HG03280 (cell line): ENCODE measurements around the gene TGM2.
A peak's percentile ranks its signal among the peaks of the same experiment; 100 is the strongest.

Experiments
- ATAC-seq: cut with Tn5 transposase; IDR thresholded peaks from one replicate; pipeline ENCODE4 v1.9.1; 2021; ENCODE audit warnings: mild to moderate bottlenecking, moderate library complexity; ENCODE audit not compliant: unreplicated experiment

The TGM2 gene

DNA sequence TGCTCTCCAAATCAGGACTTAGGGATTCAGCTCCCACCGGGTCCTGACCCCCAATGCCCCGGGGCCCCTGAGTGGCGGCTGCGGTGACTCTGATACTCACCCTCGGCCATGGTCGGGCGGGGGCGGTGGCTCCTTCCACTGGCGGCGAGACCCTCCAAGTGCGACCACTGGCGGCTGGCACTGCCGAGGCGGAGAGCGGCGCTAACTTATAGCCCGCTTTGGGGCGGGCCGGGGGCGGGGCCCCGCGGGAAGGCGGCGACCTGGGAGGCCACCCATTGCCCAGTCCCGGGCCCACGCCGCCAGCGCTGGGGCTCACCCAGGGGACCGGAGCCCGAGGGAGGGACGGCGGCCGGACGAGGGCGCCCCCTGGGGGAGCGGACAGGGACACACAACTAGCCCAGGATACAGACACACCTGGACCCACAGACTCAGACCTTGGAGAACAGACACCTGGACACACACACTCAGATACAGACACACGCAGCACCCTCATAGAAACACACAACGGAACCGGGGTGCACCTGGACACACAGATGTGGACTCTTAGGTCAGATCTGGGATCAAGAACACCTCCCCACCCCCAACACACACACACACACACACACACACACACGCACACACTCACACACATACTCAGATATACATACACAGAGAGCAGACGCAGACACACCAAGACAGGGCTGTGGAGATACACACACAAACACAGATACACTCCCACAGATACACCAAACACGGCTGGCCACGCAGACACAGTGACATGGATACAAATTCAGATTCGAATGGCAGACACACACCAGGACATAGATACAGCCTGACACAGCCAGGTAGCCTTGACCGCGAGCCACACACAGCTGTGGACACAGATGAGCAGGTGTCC is at the start of gene TGM2:
TGM2 (minus strand) TSS at position 182 of the 877 bp plus-strand sequence; CDS start at position 110, 72 bp downstream.
- ATAC-seq: peak; percentile 84

DNA sequence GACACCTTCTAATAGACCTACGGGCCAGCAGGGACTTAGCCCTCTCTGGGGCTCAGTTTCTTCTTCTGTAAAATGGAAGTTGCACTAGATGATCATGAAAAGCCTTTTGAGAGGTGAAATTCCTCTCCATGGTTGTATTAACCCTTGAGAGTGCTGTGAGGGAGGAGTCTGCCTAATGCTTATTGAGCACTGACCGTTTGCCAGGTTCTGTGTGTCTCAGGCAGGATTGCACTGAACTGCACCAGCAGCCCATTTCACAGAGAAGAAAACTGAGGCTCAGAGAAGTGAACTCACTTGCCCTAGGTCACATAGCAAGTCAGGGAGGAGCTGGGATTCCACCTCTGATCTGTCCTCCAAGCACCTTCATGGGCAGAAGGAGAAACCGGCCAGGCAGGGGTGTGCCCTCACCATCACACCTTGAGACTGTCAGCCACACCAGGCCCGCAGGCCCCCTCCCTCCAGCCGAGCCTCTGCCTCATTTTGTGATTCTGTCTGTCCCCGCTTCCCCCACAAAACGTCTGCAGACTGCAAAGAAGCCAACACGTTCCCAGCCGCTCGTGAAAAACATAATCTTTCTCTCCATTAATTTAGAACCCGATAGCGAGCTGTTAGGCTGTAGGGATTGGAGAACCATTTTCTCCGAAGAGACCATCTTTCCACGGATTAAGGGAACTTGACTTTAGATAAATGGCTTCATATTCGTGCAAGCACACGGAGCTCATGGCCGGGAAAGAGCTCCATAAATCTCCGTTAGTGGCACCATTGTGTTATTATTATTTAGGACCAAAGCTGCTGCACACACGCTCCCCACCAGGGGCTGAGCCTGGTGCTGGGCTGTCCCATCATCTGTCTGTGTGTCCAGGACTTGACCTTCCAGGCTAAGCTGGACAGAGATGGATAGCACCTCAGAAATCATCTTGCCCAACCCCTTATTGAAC is 49.5 kb upstream of the TGM2 start:
- no peak for ATAC-seq

DNA sequence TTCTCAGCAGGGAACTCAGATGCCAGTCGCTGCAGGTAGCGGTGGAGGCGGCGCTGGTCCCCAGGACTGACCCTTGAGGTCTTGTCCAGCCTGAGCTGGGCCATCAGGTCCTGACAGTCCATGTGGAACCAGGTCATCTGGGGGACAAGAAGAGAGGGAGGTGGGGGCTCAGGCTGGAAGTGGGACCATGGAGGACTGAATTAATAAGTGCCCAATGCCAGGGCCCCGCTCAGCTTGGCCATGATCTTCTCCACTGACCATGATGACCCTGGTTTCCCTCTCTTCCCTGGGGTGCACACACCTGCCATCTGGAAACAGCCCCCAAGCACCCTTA is 48.5 kb upstream of the TGM2 start:
- no peak for ATAC-seq

DNA sequence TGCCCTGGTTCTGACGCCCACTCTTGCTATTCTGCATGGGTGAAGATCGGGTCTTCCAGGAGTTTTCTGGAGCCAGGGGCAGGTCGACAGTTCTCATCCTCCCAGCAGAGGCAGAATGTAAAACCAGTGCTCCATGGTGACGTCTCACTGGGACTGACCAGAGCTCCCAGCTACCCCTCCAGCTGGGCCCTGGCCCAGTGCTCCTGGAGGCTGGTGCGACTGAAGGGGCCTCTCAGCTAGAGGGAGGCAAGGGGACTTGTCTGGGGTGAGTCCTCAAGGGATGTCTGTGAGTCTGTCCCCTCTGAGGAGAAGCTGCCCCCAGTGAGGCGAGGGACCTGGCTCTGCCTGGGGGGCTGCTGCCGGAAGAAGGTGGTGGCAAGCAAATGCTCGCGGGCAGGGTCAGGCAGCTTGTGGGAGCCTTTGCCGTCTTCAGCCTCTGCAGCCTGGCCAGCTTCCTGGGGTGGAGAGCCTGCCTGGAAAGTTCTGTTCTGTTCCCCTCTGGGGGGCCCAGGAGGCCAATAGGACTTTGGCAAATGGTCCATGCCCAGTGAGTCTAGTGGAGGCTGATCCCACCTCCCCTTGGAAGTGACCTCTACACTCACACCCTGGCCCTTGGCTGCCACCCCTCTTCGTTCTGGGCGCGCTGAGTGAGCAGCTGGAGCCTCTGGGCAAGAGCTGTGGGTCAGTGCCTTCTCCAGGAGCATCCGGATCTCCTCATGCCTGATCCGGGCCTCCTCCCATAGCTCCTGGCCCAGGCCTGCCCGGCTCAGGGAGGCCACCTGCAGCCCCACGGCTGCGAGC is 47.9 kb upstream of the TGM2 start:
- no peak for ATAC-seq

DNA sequence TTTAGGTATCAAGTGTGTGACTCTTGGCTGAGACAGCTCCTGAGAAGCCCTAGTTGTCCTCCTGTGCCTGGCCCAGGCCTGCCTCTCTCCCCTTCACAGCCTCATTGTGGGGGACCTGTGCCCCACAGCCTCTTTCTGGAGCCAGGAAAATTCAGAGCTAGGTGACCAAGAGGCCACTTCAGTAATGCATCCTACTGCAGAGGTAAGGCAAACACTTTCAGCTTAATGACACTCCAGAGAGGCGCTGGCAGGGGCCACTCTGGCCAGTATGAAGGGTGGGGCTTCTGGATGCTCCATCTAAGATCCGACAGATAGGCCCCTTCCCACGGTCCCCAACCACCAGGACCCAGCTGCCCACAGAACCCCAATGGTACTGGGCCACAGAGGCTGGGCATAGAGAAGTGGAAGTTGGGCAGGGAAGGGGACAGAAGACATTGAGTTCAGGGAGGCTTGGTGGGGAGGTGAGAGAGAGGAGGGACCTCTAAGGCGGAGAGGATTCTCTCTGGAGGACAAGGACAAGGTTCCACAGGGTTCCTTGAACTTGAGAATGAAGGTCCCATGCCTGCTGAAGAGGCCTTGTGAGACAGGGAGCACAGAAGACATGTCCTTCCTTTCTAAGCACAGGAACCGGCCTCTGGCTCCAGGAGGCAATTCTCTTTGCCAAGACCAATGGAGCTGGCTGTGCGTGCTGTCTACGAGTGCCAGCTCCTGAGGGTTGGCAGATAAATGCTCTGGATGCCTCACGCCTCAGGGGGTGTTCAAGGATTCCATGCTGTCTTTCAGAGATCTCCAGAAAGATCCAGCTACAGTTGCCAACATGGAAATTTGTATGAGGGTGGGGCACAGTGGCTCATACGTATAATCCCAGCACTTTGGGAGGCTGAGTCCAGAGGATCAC is 46.4 kb upstream of the TGM2 start:
- ATAC-seq: no peak

DNA sequence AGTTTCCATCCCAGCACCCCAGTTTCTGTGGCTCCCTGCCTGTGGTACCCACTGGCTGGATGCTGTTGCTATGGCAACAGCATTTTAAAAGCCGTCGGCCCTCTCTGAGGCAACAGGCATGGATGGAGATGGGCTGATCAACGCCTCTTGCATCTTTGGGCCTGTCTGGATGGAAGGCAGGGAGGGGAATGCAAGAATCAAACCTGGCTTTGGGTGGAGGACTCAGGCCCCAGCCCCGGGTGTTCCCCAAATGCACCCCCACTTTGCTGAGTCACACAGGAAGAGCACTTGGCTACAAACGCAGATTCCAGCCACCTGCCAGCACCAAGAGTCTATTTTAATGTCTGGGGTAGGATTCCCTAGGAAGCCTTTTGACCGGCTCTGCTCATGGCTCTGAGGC is 45.7 kb upstream of the TGM2 start:
- ATAC-seq: no peak

DNA sequence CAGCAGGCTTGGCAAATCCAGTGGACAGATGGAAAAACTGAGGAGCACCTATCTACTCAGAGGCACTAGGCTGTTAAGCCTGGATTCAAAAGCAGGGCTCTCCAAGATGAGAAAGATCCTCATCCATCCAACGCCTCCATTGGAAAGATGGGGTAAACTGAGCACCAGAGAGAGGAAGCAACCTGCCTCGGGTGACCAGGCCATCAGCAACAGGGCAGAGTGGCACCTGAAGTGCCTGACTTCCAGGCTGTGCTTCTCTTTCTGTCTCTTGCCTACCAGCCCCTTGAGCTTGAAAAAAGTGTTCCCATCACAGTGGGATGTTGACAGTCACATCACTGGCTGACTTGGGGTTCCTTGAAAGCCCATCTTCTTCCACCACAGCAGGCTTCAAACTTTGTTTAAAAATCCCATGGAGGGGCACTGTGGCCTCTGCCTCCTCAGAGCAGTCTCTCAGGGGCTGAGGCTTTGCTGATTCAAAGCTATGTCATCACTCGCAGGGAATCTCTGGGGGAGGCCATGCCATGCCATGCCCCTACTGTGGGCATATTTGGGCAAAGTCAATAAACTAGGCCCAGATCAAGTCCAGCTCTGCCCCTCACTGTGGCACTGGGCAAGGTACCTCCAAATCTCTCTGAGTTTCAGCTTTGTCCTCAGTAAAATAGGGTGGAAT is 44.8 kb upstream of the TGM2 start:
- no peak for ATAC-seq

DNA sequence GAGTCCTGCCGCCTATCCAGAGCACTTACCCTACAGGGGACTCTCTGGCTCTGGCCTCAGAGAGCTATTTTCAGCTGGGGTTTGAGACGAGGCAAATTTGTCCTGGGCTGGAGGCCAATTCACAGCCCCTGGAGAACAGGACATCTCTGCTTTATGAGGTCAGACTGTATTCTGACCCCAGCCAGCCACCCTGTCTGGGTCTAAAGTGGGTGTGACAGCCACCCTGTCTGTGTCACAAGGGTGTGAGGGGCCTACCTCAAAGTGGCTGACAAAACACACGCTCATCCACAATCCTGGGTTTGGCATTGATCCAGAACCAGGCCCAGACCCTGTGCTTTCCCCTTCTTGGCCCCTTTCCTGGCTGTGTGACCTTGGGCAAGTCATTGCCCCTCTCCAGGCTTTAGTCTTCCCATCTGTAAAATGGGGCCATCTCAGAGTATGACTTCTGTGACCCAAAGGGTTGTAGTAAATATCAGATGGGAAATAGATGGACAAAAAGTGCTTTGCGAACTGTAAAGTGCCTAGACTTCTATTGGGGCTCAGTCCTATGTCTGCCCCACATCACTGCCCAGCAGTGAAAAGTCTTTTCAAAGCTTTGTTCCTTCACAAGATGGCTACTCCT is 44.1 kb upstream of the TGM2 start:
- no peak for ATAC-seq

DNA sequence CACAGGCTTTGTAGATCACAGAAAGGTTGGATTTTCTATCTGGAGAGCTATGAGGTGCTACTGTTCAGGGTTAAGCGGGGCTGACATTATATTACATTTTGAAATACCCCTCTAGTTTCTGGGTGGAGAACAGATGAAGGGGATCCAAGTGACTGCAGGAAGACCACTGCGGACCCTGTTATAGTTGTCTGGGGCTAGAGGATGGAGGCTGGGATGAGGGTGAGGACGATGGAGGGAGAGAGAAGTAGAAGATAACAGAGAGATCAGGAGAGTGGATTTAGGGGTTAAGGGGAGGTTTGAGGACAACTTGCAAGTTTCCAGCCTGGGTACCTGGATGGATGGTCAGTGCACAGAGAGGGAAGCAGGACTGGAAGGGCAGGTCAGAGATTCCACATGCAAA is 43.5 kb upstream of the TGM2 start:
- no peak for ATAC-seq

DNA sequence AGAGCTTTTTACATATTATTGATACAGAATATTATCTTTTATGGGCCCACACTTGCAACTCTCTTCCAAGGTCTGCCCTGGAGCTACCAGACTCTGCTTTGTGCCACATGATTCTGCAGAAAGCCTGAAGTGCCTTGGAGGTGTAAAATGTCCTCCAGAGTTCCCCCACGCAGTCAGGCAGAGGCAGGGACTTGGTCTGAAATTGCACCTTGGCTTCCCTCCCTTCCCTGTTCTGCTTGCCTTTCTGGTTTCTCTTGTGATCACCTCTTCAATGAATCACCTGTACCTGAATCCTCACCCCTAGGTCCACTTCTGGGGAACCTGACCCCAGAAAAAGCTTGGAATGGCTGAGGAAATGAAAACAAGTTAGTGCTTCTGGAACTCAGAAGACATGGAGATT is 43.0 kb upstream of the TGM2 start:
- no peak for ATAC-seq

DNA sequence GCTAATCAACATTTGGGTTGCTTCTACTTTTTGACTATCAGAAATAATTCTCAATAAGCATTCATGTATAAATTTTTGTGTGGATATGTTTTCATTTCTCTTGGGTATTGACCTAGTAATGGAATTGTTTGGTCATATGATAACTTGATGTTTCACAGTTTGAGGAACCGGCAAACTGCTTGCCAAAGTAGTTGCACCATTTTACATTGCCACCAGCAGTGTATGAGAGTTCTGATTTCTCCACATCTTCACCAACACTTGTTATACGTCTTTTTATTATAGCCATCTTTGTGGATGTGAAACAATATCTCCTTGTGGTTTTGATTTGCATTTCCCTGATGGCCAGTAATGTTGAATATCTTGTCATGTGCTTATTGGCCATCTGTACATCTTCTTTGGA is 42.6 kb upstream of the TGM2 start:
- no peak for ATAC-seq

DNA sequence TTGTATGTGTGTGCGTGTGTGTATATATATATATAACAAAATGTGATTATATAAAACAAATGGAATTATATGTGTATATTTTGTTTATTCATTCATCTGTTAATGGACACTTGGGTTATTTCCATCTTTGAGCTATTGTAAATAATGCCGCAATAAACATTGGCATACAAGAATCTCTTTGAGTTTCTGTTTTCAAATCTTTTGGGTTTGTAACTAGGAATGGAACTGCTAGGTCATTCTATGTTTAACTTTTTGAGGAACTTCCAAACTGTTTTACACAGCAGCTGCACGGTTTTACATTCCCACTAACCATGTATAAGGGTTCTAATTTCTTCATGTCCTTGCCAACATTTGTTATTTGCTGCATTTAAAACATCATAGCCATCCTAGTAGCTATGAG is 39.9 kb upstream of the TGM2 start:
- no peak for ATAC-seq

DNA sequence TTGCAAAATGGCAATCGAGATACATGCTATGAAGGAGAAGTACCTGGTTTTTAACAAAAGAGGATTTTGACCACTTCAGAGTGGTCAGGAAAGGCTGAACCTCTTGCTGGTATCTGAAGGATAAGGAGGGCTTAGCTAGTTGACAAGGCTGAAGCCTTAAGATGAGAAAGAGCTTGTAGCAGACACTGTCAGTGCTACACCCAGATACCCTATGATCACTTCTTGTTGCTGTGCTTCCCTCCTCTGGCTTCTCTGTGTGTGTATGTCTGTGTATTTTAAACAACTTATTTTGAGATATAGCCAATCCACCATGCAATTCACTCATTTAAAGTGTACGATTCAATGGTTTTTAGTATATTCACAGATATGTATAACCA is 38.9 kb upstream of the TGM2 start:
- no peak for ATAC-seq

DNA sequence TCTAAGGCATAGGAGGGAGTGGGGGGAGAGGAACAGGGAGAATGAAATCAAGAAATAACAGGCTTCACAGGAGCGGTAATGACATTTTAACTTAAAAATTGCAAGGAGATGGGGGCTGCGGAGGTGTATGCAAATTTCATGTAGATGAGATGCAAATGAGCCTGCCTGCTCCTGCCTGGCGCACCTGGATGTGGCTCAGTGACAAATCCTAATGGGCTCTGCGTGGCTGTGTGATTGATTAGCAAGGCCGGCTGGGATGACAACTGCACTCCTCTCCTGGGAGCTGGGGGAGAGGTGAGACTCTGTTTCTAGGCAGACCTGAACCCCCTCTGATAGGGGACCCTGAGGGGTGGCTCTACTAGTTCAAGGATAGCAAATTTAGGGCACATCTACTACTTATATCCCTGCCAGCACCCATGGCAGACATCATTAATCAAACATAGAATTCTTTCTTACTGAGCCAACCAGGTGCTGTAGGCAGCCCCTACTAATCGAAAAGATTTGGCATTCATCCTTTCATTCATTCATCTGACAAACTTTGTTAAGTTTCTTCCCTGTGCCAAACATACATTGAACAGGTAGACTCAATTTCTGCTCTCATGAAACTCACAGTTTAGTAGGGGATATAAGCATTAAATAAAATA is 38.4 kb upstream of the TGM2 start:
- no peak for ATAC-seq

DNA sequence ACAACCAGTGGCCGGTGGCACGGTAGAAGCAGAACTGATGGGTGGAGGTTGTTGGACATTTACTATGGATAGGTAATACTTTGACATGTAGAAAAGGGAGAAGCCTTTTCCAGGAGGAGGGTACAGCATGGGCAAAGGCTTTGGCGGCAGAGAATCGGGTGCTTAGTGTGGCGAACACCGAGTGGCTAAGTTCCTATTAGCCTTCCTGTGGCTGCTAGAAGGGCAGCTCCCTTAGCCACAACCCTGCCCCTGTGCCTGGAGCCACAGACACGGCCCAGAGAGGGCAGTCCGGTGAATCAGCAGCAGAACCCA is 37.9 kb upstream of the TGM2 start:
- no peak for ATAC-seq

DNA sequence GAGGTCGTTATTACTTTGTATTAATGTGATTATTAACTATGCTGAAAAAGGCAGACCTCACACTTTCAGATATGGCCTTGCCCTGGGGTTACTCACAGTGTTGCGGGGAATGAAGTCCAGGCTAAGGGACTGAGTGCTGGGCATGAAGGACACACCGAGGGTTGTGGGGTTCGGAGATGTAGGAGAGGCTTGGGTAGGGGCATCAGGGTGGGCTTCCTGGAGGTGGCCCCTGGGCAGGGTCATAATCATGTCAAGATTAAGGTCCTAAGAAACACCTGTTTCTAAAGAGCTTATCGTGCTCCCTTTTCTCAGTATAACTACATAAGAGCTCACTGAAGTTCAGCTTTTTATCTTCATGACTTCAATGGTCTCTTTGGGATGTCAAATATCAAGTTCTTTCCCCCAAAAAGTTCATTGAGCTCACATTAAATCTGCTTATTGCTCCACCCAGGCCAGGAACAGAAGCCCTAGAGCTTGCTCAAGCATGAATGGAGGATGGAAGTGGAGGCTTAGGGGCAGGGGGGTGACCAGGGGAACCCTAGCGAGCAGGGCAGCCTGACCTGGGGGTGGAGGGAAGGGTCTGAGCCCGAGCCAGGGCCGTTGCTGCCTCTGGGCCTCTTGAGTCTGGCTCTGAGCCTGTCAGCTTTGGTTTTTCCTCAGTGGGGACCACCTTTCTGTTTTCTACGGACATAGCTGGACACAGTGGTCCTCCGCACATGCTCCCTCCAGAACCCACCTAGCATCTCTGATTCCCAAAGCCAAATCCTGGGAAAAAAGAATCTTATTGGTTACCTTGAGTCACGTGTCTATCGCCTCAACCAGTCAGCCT is 37.3 kb upstream of the TGM2 start:
- no peak for ATAC-seq

DNA sequence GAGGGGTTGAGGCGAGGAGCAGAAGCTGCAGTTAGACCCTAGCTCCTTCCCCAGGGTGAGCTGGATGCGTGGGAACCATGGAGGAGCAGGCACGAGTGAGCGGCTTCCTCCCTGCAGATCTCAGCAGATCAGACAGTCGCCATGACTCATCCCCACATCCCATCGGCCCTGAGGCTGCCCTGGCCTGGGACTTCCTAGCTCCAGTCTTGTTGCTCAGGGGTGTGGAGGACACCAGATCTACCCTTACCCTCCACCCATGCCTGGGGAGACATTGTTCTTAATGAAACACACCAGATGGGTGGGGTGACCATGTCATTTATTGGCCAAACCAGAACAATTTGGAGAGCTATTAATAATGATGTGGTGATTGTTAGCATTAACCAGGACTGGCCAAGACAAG is 36.3 kb upstream of the TGM2 start:
- ATAC-seq: no peak

DNA sequence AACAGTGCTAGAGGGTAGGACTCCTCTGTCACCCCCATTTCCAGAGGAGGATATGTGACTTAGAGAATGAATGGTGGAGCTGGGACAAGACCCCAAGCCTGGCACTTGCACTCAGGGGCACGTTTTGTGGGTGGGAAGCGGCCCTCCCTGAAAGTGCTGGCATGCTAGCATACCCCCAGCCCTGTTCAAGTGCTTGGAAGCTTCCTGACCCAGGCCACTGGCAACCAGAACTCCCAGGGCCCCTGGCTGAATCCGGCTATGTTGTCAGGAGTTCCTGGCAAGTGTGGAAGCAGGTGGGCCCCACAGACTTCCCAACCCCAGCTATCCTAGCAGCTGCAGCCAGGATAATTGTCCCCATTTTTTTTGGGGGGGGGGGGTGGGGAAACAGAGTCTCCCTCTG is 35.6 kb upstream of the TGM2 start:
- no peak for ATAC-seq
